Measurements from ENCODE around the gene KCNA1.

Gene KCNA1

DNA sequence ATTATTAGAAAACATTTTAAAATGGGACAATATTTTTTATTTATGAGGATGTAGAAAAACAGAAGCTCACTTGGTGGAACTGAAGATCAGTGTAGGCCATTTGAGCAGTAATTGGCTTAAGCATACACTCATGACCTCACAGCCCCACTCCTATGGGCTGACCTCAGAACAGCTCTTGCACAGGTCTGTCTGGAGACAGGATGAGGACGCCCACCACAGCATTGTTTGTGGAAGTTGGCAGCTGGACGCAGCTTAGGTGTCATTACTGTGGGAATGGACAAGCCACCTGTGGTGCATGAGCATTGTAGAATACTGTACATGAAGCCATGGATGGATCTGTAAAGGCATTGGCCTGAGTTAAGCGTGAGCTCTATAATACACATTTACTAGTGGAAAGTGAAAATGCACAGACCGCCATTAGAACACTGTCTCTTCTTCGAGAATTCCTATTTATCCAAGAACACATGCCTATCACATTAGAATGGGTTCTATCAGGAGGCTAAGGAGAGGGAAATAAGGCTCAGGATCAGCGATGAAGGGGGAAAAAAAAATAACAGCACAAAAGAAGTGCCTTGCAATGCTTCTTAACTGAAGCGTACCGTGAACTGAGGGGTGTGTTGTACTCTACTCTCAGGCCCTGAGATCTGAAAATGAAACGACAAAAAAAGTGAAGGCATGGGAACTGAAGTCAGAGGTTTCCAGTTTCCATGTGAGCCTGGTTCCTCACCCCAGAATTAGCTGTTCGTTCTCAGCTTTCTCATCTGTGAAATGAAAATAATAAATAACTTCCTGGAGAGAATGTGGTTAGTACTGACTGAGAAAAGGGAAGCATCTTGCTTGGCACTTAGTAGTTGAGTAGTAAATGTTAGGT is 33.6 kb downstream of the KCNA1 start:
- Histone ChIP-seq H3K36me3 (ENCODE audit: control insufficient read depth, insufficient read depth, low read length) (no peaks in the 10 kb centered on the region), H3K27me3 (ENCODE audit: control insufficient read depth, insufficient read depth, low read length) (peaks cover 16% of the 10 kb centered on the region), H3K4me3 (ENCODE audit: low read depth, low read length) (no peak overlapping the region), H3K4me1 (ENCODE audit: control insufficient read depth, insufficient read depth, low read length) (no peaks in the 10 kb centered on the region; the same call in 1 of the 2 replicates), H3K9ac (ENCODE audit: low read length) (no peak overlapping the region), H3K9me3 (ENCODE audit: control insufficient read depth, insufficient read depth, low read depth, low read length) (no peaks in the 10 kb centered on the region), H3K27ac (ENCODE audit: low read depth, low read length) (no peak overlapping the region)

GRCh38 chr12:4943938-4944284 is 34.2 kb downstream of the KCNA1 start:
- Histone ChIP-seq H3K9me3 (ENCODE audit: control insufficient read depth, insufficient read depth, low read depth, low read length) (no peaks in the 10 kb centered on the region), H3K36me3 (ENCODE audit: control insufficient read depth, insufficient read depth, low read length) (no peaks in the 10 kb centered on the region), H3K4me3 (ENCODE audit: low read depth, low read length) (no peak overlapping the region), H3K9ac (ENCODE audit: low read length) (no peak overlapping the region), H3K4me1 (ENCODE audit: control insufficient read depth, insufficient read depth, low read length) (no peaks in the 10 kb centered on the region; the same call in 1 of the 2 replicates), H3K27me3 (ENCODE audit: control insufficient read depth, insufficient read depth, low read length) (peaks cover 15% of the 10 kb centered on the region), H3K27ac (ENCODE audit: low read depth, low read length) (no peak overlapping the region)

- H3K9ac ChIP-seq (ENCODE audit: low read length), result no peak overlapping the region
- no peak overlapping the region for H3K4me3 ChIP-seq (ENCODE audit: low read depth, low read length)
- H3K27me3 ChIP-seq (ENCODE audit: control insufficient read depth, insufficient read depth, low read length), result peaks cover 11% of the 10 kb centered on the region; the same call in 1 of the 2 replicates
- H3K9me3 ChIP-seq (ENCODE audit: control insufficient read depth, insufficient read depth, low read depth, low read length), result no peaks in the 10 kb centered on the region
- no peaks in the 10 kb centered on the region for H3K36me3 ChIP-seq (ENCODE audit: control insufficient read depth, insufficient read depth, low read length)
- H3K4me1 ChIP-seq (ENCODE audit: control insufficient read depth, insufficient read depth, low read length), result no peaks in the 10 kb centered on the region; the same call in 1 of the 2 replicates
- H3K27ac ChIP-seq (ENCODE audit: low read depth, low read length), result no peak overlapping the region
Observed at GRCh38 chr12:4947253-4947652, 37.5 kb downstream of the KCNA1 start.

DNA sequence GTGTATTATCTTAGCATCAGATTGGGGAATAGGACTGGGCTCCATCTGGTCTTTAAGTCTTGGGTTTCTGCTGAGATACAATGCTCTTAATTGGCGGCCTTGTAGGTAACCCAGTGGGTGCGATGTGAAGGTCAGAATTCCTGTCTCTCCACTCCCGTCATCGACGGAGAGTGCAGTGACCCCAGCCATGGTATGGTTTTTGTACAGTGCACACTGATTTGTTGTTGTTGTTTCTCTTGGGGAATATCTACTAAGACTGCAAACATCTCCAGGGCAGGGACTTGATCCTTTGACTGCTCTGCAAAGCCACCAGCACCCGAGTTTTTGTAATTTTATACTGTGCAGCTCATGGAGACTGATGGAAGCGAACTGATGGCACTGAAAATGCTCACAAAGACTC is 41.4 kb downstream of the KCNA1 start:
- H3K4me3 ChIP-seq (ENCODE audit: low read depth, low read length), result no peak overlapping the region
- H3K9me3 ChIP-seq (ENCODE audit: control insufficient read depth, insufficient read depth, low read depth, low read length), result no peaks in the 10 kb centered on the region
- H3K27ac ChIP-seq (ENCODE audit: low read depth, low read length), result no peak overlapping the region
- no peaks in the 10 kb centered on the region for H3K36me3 ChIP-seq (ENCODE audit: control insufficient read depth, insufficient read depth, low read length)
- H3K27me3 ChIP-seq (ENCODE audit: control insufficient read depth, insufficient read depth, low read length), result peaks cover 36% of the 10 kb centered on the region
- H3K4me1 ChIP-seq (ENCODE audit: control insufficient read depth, insufficient read depth, low read length), result peaks cover 2% of the 10 kb centered on the region; the same call in 1 of the 2 replicates
- no peak overlapping the region for H3K9ac ChIP-seq (ENCODE audit: low read length)

GRCh38 chr12:4951601-4952000 is 41.9 kb downstream of the KCNA1 start:
- Histone ChIP-seq H3K4me1 (ENCODE audit: control insufficient read depth, insufficient read depth, low read length) (peaks cover 5% of the 10 kb centered on the region; the same call in 1 of the 2 replicates), H3K27me3 (ENCODE audit: control insufficient read depth, insufficient read depth, low read length) (peaks cover 38% of the 10 kb centered on the region), H3K9me3 (ENCODE audit: control insufficient read depth, insufficient read depth, low read depth, low read length) (no peaks in the 10 kb centered on the region), H3K4me3 (ENCODE audit: low read depth, low read length) (no peak overlapping the region), H3K36me3 (ENCODE audit: control insufficient read depth, insufficient read depth, low read length) (no peaks in the 10 kb centered on the region), H3K9ac (ENCODE audit: low read length) (no peak overlapping the region), H3K27ac (ENCODE audit: low read depth, low read length) (no peak overlapping the region)

DNA sequence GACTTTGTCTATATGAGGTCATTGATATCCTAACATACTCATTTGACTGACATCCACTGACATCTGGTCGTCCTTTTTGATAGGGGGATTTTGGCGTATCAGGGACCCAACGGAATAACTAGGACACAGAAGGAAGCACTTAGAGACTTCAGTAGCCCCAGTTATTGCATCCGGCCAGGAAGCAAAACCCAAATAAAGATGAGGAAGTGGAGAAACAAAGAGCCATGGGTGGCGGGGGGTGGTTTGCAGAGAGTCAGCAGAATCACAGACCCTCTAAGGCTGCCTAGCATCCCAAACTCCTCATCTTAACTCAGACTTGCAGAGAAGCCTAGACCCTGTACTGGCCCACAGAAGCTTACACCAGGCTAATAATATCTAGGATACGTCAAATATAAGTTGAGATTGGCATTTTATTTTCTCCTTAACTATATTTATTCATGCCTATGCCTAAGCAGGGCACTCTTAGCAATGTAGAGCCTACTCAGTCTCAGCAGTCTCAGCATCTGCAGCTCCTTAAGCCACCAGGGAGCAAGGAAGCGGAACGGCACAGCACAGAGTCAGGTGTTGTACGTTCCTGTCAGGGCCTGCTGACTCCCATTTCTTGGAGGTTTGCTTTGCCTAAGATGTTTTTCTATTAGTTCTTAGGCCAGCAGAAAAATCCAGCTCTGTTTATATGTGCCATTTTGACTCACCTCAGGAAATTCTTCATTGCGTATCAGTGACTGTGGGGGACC is 45.1 kb downstream of the KCNA1 start:
- Histone ChIP-seq H3K9me3 (ENCODE audit: control insufficient read depth, insufficient read depth, low read depth, low read length) (no peaks in the 10 kb centered on the region), H3K27me3 (ENCODE audit: control insufficient read depth, insufficient read depth, low read length) (peaks cover 33% of the 10 kb centered on the region), H3K4me3 (ENCODE audit: low read depth, low read length) (no peak overlapping the region), H3K9ac (ENCODE audit: low read length) (no peak overlapping the region), H3K4me1 (ENCODE audit: control insufficient read depth, insufficient read depth, low read length) (peaks cover 6% of the 10 kb centered on the region; the same call in 1 of the 2 replicates), H3K36me3 (ENCODE audit: control insufficient read depth, insufficient read depth, low read length) (no peaks in the 10 kb centered on the region), H3K27ac (ENCODE audit: low read depth, low read length) (no peak overlapping the region)

GRCh38 chr12:4956054-4956453 is 46.3 kb downstream of the KCNA1 start:
- H3K36me3 ChIP-seq (ENCODE audit: control insufficient read depth, insufficient read depth, low read length), result no peaks in the 10 kb centered on the region
- H3K27ac ChIP-seq (ENCODE audit: low read depth, low read length), result no peak overlapping the region
- peaks cover 15% of the 10 kb centered on the region; the same call in 1 of the 2 replicates for H3K4me1 ChIP-seq (ENCODE audit: control insufficient read depth, insufficient read depth, low read length)
- peaks cover 29% of the 10 kb centered on the region for H3K27me3 ChIP-seq (ENCODE audit: control insufficient read depth, insufficient read depth, low read length)
- no peak overlapping the region for H3K9ac ChIP-seq (ENCODE audit: low read length)
- no peaks in the 10 kb centered on the region for H3K9me3 ChIP-seq (ENCODE audit: control insufficient read depth, insufficient read depth, low read depth, low read length)
- H3K4me3 ChIP-seq (ENCODE audit: low read depth, low read length), result no peak overlapping the region

GRCh38 chr12:4956968-4957367 is 47.3 kb downstream of the KCNA1 start:
- peaks cover 34% of the 10 kb centered on the region for H3K27me3 ChIP-seq (ENCODE audit: control insufficient read depth, insufficient read depth, low read length)
- no peaks in the 10 kb centered on the region for H3K9me3 ChIP-seq (ENCODE audit: control insufficient read depth, insufficient read depth, low read depth, low read length)
- no peak overlapping the region for H3K4me3 ChIP-seq (ENCODE audit: low read depth, low read length)
- peaks cover 15% of the 10 kb centered on the region; the same call in 1 of the 2 replicates for H3K4me1 ChIP-seq (ENCODE audit: control insufficient read depth, insufficient read depth, low read length)
- H3K9ac ChIP-seq (ENCODE audit: low read length), result no peak overlapping the region
- no peak overlapping the region for H3K27ac ChIP-seq (ENCODE audit: low read depth, low read length)
- no peaks in the 10 kb centered on the region for H3K36me3 ChIP-seq (ENCODE audit: control insufficient read depth, insufficient read depth, low read length)

- H3K9me3 ChIP-seq (ENCODE audit: control insufficient read depth, insufficient read depth, low read depth, low read length), result no peaks in the 10 kb centered on the region
- H3K27ac ChIP-seq (ENCODE audit: low read depth, low read length), result no peak overlapping the region
- no peak overlapping the region for H3K9ac ChIP-seq (ENCODE audit: low read length)
- peaks cover 19% of the 10 kb centered on the region; the same call in 1 of the 2 replicates for H3K4me1 ChIP-seq (ENCODE audit: control insufficient read depth, insufficient read depth, low read length)
- peaks cover 32% of the 10 kb centered on the region for H3K27me3 ChIP-seq (ENCODE audit: control insufficient read depth, insufficient read depth, low read length)
- no peaks in the 10 kb centered on the region for H3K36me3 ChIP-seq (ENCODE audit: control insufficient read depth, insufficient read depth, low read length)
- no peak overlapping the region for H3K4me3 ChIP-seq (ENCODE audit: low read depth, low read length)
Observed at GRCh38 chr12:4957761-4958160, 48.1 kb downstream of the KCNA1 start.

DNA sequence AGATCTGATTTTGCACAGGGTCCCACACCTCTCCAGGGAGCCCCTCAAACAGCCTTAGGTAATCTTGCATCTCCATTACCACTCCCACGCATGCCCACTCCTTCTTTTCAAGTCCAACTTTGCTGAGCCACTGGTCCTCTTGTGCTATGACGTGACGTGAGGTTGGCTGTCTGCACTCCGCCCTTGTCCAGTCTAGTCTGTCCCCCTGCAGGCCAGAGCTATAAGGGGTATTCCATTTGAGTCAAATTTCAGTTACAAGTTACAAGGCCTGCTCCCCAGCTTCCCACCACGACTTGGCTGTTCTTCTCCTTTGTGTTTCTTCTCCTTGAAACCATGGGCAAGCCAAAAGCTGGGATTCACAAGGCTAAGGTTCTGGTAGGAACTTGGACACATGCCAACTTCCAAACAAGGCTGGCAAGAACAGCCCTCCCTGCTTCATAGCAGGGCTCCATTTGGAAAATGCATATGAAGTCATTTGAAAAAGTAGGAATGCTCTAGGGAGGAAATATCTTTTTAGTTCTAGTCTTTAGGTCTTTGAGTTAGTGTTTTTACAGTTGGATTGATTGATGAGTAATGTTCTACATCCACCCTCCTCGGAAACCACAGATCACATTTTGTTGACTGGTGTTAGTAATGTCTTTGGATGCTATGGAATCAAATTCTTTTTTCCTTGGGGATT is 49.1 kb downstream of the KCNA1 start:
- no peak overlapping the region for H3K9ac ChIP-seq (ENCODE audit: low read length)
- H3K27ac ChIP-seq (ENCODE audit: low read depth, low read length), result no peak overlapping the region
- H3K9me3 ChIP-seq (ENCODE audit: control insufficient read depth, insufficient read depth, low read depth, low read length), result no peaks in the 10 kb centered on the region
- no peak overlapping the region for H3K4me3 ChIP-seq (ENCODE audit: low read depth, low read length)
- H3K4me1 ChIP-seq (ENCODE audit: control insufficient read depth, insufficient read depth, low read length), result peaks cover 23% of the 10 kb centered on the region; the same call in 1 of the 2 replicates
- H3K27me3 ChIP-seq (ENCODE audit: control insufficient read depth, insufficient read depth, low read length), result peaks cover 27% of the 10 kb centered on the region
- no peaks in the 10 kb centered on the region for H3K36me3 ChIP-seq (ENCODE audit: control insufficient read depth, insufficient read depth, low read length)
